HL-60/S4 treated with retinoic acid at 250 ng/mL for 4 days and 3 days (cell line): ENCODE data around the gene MCM9.
"Not testable (repeated sequence)": the region's sequence is repeated elsewhere in the genome, so short reads cannot be mapped to it uniquely, and the experiment has no call there.

Experiments used
- in situ Hi-C: fragments of 300-500 bp; cut with MboI; formaldehyde crosslinking; loops from 2 replicates; pipeline ENCODE4 v1.7.0; 2022; ENCODE audit warnings: low sequenced_read_pairs

The MCM9 gene

DNA sequence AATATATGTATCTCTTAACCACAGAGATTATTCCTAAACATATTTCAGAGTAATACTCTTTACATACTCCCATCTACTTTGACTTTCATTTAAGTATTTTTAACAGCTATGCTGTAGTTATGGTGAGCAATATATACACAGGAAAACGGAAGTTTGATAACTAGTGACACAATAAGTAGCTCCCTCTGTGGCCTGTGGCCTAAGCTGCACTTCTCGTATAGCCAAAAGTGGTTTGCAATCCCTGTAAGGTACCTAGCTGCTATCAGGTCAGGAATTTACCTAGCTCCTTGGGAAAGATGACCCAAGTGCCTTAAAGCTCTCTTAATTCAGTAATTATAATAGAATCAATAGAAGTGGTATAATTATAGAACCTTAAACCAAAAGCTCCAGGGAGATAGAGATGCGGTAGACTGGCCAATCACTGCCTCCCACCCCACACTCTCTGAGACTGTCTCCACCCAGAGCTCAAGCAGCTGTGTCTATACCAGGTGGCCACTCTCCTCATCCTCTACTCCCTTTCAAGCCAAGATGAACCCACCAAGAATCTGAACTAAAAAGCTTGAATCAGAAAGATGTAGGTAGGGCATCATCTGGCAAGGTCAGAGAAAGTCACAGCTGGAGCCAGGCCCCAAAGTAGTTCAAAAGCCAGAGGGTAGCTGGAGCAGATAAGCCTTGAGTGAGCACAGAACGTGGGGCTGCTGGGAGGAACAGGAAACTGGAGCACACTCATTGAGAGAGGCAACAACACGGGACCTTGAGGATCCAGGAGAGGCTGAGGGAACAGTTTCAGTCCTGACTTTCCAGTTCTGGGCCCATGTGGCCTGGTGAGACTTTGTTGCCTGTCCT, 125.9 kb downstream of the MCM9 start:
- in situ Hi-C loops = no loop called here

DNA sequence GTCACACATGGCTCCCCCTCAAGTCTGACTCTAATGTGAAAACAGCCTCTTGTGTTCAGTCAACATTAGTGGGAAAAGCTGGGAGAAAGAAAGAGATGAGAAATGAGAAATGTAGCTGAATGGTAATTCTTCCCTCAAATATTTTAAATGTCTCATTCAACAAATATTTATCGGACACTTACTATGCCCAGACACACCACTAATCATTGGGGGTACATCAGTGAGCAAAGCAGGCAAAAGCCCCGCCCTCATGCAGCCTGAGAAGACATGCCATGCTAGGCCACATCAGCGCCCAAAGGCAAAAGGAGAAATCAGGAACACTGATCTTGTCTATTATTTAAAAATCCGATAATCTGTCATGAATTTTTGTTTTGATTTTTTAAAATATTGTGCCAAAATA, 130.9 kb downstream of the MCM9 start:
- in situ Hi-C loops = no loop called here

DNA sequence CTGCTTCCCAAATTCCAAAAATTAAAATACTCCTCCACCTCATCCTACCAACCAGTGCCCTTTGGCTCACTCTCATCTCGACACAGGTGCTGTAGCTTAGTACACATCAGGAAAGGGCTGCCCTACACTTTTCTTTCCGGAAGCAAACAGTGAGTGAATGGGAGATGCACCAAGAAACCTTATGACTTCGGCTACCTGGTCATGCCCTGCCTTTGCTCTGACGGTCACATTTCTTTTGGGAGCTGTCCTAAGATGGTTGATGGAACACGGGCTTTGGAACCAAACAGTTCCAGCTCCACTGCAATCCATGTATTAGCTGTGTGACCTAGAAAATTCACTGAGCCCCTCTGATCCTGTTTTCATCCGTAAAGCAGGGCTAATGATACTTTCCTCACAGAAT, 133.7 kb downstream of the MCM9 start:
- in situ Hi-C loops = no loop called here

DNA sequence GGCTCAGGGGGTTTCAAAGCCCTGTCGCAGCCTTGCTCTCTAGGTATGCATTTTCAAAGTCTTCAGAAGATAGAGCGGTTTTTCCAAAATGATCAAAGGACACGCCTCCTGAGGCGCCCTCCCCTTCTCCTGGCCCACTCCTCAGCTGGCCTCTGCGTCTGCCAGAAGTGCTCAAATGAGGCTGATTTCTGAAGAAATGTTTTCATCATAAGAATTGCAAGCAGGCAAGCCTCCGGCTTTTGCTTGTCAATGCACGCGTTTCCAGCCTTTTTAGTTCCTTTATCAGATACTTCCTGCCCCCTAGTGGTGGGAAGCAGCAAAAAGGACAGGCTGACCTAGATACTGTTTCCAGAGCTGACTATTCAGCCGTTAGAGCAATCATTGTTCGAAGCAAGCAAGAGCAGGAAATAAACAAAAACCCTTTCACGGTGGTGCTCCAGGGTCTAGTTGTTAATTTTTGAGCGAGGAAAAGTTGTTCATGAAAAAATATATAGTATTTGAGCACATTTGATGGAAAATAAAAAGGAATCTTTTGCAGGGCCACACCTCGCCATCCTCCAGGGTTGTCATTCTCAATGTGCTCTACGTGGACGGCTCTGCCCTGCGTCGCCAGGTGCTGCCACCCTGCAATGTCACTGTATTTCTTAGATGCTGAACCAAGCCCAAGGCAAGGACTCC, 134.4 kb downstream of the MCM9 start:
- in situ Hi-C loops = no loop called here

DNA sequence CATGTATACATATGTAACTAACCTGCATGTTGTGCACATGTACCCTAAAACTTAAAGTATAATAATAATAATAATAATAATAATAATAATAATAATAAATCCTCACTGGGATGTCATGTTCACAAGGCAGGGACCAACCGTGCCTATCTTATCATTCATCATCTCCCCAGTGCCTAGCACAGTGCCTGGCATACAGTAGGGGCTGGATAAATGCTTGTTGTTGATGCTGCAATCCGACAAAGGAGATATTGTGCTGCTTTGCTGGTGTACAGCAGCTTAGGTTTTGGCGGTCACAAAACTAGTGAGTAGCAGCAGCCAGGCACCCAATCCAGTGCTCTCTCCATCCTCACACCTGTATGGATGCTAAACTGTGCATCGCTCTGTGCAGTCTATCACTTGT, 135.1 kb downstream of the MCM9 start:
- in situ Hi-C loops = no loop called here

DNA sequence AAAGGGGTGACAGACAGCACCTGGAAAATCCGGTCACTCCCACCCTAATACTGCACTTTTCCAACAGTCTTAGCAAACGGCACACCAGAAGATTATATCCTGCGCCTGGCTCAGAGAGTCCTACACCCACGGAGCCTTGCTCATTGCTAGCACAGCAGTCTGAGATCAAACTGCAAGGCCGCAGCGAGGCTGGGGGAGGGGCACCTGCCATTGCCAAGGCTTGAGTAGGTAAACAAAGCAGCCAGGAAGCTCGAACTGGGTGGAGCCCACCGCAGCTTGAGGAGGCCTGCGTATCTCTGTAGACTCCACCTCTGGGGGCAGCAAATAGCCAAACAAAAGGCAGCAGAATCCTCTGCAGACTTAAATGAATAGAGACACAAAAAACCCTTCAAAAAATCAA, 138.4 kb downstream of the MCM9 start:
- in situ Hi-C loops = not testable (repeated sequence)

DNA sequence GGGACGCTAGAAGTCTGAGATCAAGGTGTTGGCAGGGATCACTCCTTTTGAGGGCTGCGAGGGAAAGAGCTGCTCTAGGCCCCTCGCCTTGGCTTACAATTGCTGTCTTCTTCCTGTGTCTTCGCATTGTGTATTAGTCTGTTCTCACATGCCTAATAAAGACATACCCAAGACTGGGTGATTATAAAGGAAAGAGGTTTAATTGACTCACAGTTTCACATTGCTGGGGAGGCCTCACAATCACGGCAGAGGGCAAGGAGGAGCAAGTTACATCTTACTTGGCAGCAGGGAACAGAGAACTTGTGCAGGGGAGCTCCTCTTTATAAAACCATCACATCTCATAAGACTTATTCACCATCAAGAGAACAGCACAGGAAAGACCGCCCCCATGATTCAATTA, 143.5 kb downstream of the MCM9 start:
- in situ Hi-C loops = no loop called here

DNA sequence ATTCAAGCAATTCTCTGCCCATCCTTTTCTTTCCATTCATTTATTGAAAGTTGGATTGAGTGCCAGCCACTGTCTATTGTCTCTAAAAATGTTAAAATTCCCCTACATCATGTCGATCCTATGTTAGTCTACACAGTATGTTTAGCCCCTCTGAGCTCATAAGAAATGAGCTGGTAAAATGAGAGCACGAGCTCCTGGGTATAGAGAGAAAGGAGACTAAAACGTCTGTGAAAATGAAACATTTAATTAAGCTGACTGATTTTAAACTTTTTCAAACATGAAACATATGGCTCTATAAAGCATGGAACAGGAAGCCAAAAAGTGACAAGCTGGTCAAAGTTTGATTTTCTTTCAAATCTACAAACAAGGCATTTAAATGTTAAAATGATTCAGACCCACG, 145.0 kb downstream of the MCM9 start:
- in situ Hi-C loops = no loop called here

DNA sequence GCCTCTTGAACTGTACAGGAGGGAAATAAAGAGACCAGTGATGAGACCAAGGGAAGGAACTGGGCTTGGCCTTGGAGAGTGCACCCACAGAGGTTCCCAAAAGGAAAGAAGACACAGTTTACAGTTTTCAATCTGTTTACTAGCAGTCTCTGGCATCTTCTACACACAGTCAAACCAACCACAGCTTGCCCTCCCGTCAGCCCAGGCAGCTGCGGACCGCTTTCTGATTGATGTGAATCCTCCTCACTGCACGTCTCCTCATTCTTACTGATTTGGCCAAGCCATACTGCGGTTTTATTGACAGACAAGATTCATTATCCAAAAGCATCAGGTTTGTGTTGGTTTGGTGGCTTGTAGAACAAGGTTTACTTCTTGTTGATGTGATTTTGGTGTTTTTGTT, 145.5 kb downstream of the MCM9 start:
- in situ Hi-C loops = no loop called here

DNA sequence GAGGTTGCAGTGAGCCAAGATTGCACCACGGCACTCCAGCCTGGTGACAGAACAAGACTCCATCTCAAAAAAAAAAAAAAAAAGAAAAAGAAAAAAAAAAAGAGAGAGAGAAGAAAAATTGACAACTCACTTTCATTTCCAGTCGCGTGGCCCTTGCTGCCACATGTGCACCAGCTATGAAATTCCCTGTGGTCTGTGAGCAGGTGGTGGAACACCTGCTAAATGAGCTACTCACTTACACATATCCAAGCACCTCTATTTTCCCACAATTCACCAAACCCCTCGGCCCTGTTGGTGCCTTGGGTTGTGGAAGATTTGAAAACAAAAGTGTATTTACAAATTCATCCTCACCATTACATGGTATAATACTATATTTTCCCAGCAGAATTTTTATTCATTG, 146.3 kb downstream of the MCM9 start:
- in situ Hi-C loops = no loop called here

DNA sequence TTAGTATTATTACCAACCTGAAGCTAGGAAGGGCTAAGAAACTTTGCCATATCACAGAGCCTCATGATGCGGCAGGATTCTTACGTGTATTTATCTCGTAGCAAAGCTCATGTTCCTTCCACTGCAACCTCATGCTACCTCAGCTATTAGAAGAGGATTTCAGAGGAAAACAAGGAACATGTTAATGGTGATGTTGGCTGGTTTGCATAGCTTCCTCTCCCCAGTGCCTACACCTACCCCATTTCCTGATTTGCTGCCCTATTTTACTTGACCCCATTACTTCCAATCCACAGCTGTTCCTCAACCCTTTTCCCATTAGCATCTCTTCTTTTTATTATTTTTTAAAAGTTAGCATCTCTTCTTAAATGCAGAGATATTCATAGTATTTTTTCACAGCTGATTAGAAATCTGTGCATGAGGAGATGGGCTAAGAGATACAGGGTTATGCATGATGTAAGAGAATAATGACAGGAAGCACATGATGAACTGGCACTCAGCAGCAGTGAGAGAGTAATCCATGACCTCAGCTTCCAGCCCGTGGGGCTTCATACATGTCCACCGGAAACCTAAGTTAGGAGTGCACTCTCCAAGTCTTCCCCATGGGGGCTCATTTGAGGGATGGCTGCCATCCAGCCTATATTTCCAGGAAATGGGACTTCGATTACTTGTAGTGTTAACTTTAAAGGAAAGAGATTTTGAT, 147.1 kb downstream of the MCM9 start:
- in situ Hi-C loops = no loop called here

DNA sequence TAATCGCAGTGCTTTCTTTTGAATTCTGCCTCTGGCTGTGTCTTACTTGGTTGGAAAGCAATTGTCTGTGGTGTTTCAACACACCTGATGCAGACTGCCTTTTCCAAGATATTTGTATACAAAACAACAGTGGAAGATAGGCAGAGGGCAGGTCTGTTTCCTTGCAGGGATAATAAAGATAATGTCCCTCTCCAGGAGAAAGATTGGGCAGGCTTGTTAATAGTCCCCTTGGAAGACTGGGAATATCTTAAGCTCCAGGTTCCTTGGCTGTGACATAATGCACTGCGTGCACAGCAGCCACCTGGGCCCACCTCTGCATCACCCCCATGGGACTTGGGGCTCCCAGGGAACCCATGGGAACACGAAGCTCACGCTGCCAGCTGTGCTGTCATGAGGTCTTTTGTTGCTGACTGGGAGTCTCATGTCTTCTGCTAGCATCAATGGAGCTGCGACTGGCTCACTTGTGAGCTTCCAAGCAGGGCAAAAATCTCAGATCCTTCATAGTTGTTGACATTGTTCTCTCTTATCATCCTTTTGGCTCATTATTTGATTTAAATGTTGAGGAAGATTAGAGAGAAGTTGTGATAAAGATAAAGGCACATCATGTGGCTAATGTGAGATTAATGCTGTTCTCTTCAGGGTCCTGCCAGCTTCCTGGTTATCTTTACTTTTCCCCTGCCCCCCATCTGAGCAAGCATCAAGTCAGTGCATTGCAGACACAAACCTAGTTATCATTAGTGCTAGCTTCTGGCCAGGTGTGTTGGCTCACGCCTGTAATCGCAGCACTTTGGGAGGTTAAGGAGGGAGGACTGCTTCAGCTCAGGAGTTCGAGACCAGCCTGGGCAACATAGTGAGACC, 148.1 kb downstream of the MCM9 start:
- in situ Hi-C loops = no loop called here

DNA sequence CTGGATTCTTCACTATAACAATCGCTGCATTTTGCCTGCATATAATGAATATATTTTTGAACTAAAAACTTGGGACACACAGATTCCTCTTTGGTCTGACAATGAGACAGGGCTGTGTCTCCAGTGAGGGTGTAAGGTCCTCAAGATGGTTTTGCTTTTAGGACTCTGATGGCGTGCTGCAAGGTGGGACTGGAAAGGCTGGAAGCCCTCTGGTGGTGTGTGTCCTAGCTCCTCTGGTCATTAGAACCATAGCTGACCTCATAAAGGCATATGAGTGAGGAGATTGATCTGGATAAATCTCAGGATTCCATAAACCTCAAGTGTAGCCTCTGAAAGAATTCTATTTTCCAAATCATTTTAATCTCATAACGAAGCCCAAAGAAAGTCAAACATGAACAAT, 149.4 kb downstream of the MCM9 start:
- in situ Hi-C loops = no loop called here

DNA sequence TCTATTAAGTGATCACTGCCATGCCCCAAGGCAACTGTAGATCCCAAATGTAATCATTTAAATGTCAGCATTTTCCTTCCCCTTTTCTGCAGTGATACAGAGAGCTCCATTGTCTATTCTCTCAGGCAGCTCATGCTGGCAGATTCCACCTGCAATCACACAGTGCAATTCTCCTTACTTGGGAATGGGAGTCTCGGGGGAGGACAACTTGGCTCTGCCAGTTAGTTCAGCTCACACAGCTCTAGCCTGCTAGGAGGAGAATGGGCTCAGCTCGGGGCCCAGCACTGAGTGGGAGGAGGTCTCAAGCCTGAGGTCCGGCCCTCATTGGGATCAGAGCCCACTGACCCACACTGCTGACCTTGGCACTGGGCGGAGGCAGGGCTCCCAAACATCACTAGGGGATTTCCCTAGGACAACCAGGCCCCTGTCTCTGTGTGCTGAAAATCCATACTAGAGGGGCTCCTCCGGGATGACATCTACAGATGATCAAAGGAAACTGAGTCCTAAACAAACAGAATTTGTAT, 150.3 kb downstream of the MCM9 start:
- in situ Hi-C loops = no loop called here

DNA sequence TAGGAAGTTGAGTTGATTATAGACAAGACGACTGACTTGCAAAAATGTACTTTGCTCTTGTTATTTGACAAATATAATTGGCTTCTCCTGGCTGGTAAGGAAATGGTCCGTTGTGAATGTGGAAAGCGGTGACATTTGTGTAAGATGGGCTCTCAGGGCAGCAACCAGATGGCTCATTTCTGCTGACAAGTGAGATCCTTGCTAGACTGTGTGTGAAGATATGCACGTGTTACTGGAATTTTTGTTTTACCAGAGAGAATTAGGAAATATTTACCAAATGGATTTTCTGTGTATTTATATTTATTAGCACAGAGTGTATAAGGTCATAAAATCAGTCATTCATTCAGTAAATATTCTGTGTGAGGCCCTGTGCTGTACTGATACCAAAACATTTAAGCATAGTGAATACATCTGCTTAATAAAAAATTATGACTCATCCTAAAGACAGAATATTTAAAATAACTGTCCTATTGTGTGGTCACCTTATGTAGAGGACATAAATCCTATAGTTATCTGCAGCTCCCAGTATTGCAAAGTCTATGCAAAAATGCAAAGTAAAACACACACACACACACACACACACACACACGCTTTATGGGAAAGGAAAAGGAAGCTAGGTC, 150.9 kb downstream of the MCM9 start:
- in situ Hi-C loops = no loop called here

DNA sequence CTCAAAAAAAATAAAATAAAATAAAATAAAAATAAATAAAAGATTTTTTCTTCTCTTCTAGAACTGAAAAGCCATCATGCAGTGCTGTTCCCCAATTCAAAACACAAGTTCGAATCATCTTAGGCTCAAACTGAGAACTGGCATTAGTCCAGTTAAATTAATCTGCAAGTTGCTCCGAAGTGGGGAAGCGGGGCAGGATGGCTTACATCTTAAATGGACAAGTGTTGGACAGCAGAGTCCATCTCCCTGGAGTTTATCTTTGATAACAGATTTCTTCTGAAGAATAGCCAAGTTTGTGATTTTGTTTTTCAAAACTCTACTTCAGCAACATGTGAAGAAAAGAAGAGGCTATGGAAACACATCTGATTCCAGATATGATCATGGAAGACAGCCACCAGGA, 152.3 kb downstream of the MCM9 start:
- in situ Hi-C loops = no loop called here

DNA sequence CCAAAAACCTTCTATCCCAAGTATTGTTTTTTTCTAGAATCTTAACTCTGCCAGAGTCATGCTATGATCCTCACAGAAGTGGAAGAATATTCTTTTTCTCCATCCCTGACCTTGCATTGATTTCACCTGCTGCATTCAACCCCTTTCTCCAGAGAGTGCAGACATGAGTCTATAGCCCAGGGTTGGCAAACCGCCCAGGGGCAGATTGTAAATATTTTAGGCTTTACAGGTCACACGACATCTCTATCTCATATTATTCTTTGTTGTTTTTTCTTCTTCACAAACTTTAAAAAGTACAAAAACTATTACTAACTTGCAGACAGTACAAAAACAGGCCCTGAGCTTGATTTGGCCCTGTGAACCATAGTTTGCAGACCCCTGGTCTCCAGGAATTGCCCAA, 153.1 kb downstream of the MCM9 start:
- in situ Hi-C loops = no loop called here

DNA sequence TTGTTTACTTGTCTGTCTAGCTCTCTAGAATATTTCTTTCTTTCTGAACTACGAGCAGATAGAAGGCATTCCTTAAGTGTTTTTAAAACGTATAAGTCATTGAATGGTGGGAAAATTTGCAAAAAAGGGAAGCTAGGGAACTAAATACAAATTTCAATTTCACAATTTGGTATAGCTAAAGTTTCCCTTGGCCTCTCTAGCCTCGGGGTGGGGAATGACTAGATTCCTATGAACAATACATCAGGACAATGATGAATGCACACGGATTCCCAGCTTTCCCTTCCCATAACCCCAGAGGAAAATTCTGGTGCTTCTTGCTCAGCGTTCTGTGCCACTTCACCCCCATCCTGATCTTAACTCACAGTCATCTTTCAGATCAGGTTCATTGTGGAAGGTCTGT, 154.3 kb downstream of the MCM9 start:
- in situ Hi-C loops = no loop called here

DNA sequence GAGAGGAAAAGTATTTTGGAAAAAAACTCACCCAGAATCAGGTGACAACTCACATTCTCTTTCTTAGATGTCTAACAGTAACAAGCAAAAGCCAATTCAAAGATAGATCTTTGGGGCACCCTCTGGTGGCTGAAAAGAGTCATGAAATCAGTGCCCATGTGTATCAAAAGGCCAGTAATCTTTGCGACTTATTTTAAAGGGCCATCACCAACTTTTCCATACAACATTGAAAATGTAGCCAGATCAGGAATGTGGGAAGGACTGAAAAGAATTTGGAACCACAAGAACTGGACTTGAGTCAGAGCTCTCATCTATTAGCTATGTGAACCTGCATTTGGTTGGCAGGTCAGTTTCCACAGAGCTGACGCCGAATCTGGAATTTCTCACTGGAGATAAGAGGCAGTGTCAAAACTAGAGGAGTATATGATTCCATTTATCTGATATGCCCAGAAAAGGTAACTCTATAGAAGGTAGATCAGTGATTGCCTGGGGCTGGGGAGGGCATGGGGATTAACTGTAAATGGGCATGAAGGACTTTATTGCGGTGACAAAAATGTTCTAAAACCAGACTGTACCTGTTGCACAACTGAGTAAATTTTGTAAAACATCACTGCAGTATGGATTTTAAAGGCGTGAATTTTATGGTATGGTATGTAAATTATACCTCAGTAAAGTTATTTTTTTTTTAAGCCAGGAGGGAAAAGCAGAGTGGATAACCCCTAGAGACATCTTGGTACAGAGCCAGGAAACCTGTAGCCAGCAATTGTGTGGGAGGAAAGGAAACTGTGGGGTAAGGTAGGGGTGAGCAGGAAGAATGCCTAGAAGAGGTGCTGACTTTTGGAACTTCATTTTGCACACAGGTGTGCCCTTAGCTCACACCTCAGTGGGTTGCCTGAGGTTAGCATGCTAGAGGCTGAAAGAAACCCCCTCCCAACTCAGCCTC, 158.1 kb downstream of the MCM9 start:
- in situ Hi-C loops = no loop called here
